ENCODE data around the gene STK32C.

GRCh38 chr10:132226586-132227405, 81.0 kb downstream of the STK32C start:
- TF ChIP-seq CTCF (IDR thresholded peaks at IDR 0.05) (no peak), POLR2A (IDR thresholded peaks at IDR 0.05) (no peak)

Data from right lobe of liver (tissue), 4 donors.